KMS-11 (cell line): ENCODE measurements around the gene LRRC8D.

ENCODE experiments used
- H2AFZ ChIP-seq: fragments of 200-600 bp; sonication (generic); 2 replicates; pipeline ENCODE4 v1.6.1; 2016; ENCODE audit warnings: antibody characterized with exemption, mixed run types, low read depth
- H3K27ac ChIP-seq: fragments of 200-600 bp; sonication (generic); 2 replicates; pipeline ENCODE4 v1.6.1; 2016; ENCODE audit warnings: mild to moderate bottlenecking, mixed run types
- H3K27me3 ChIP-seq: fragments of 200-600 bp; sonication (generic); 2 replicates; pipeline ENCODE4 v1.6.1; 2017; ENCODE audit warnings: mild to moderate bottlenecking, low read depth, mixed run types, moderate library complexity; ENCODE audit not compliant: insufficient read depth
- H3K36me3 ChIP-seq: fragments of 200-600 bp; sonication (generic); 2 replicates; pipeline ENCODE4 v1.6.1; 2017; ENCODE audit warnings: mild to moderate bottlenecking, mixed run types; ENCODE audit not compliant: insufficient read depth
- H3K4me1 ChIP-seq: fragments of 200-600 bp; sonication (generic); 2 replicates; pipeline ENCODE4 v1.6.1; 2016; ENCODE audit warnings: mild to moderate bottlenecking, low read depth, mixed run types; ENCODE audit not compliant: poor library complexity, severe bottlenecking
- H3K4me2 ChIP-seq: fragments of 200-600 bp; sonication (generic); 2 replicates; pipeline ENCODE4 v1.7.0; 2016; ENCODE audit warnings: mild to moderate bottlenecking, mixed run types
- H3K4me3 ChIP-seq: fragments of 200-600 bp; sonication (generic); IDR thresholded peaks from 2 replicates; pipeline ENCODE4 v1.6.1; 2017; ENCODE audit warnings: low read depth, low read length, mixed read lengths; ENCODE audit not compliant: insufficient read depth
- H3K79me2 ChIP-seq: fragments of 200-600 bp; sonication (generic); 2 replicates; pipeline ENCODE4 v1.6.1; 2016; ENCODE audit warnings: low read depth, mixed run types; ENCODE audit not compliant: insufficient read depth
- H3K9ac ChIP-seq: fragments of 200-600 bp; sonication (generic); 2 replicates; pipeline ENCODE4 v1.6.1; 2016; ENCODE audit warnings: mild to moderate bottlenecking, mixed run types
- H4K20me1 ChIP-seq: fragments of 200-600 bp; sonication (generic); 2 replicates; pipeline ENCODE4 v1.6.1; 2016; ENCODE audit warnings: mild to moderate bottlenecking, mixed run types; ENCODE audit not compliant: insufficient read depth
- TF ChIP-seq, protein P1 (sequence below): fragments of 200-600 bp; sonication (generic); conservative IDR thresholded peaks from 2 replicates; pipeline ENCODE4 v1.6.1; 2017; ENCODE audit warnings: low read depth, mild to moderate bottlenecking, antibody characterized with exemption, low read length, moderate library complexity, mixed read lengths

The LRRC8D gene

DNA sequence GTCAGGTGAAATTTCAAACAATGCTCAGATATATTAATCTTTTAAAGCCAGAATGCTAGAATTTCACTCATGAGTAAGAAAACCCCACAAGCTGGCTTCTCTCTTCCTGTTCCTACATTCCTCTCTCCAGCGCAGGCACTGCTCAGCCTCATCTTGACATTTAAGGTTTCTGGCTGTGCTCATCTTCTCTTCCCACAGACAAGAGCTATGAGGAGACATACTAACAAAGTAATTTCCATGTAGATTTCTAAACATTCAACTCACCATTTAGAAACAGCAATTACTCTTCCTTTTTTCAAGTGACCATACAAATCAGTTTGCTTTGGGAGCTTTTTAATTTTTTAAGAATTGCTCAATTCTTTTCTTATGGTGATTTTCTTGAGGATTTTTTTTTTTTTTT is 7.8 kb upstream of the LRRC8D start:
- H3K27me3 ChIP-seq, result no peaks in the 10 kb centered on the region
- H3K4me2 ChIP-seq, result no peak overlapping the region
- no peaks in the 10 kb centered on the region for H3K4me1 ChIP-seq
- no peaks in the 10 kb centered on the region for H3K79me2 ChIP-seq
- TF ChIP-seq, protein P1, sequence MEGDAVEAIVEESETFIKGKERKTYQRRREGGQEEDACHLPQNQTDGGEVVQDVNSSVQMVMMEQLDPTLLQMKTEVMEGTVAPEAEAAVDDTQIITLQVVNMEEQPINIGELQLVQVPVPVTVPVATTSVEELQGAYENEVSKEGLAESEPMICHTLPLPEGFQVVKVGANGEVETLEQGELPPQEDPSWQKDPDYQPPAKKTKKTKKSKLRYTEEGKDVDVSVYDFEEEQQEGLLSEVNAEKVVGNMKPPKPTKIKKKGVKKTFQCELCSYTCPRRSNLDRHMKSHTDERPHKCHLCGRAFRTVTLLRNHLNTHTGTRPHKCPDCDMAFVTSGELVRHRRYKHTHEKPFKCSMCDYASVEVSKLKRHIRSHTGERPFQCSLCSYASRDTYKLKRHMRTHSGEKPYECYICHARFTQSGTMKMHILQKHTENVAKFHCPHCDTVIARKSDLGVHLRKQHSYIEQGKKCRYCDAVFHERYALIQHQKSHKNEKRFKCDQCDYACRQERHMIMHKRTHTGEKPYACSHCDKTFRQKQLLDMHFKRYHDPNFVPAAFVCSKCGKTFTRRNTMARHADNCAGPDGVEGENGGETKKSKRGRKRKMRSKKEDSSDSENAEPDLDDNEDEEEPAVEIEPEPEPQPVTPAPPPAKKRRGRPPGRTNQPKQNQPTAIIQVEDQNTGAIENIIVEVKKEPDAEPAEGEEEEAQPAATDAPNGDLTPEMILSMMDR, result no peak
- no peak overlapping the region for H3K4me3 ChIP-seq
- no peak overlapping the region for H3K27ac ChIP-seq
- no peaks in the 10 kb centered on the region for H4K20me1 ChIP-seq
- no peaks in the 10 kb centered on the region for H3K36me3 ChIP-seq
- no peak overlapping the region for H3K9ac ChIP-seq
- H2AFZ ChIP-seq, result no peak overlapping the region

DNA sequence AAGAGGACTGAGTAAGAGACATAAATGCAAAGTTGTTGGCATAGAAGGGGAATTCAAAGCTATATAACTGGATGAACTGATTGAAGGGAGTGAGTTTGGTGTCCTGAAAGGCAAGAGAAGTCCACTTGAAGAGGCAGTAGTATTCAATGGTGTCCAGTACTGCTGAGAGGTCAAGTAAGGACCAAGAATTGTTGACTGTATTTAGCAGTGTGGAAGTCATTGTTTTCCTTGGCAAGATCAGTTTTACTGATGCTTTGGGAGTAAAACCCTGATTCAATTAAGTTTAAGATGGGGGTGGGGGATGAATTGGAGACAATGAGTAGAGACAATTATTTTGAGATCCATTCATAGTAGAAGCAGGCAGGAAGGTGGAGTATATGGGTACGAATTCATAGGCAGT is 5.8 kb upstream of the LRRC8D start:
- no peak overlapping the region for H3K27ac ChIP-seq
- TF ChIP-seq, protein P1, result no peak
- H3K9ac ChIP-seq, result no peak overlapping the region
- H2AFZ ChIP-seq, result no peak overlapping the region
- H4K20me1 ChIP-seq, result no peaks in the 10 kb centered on the region
- H3K4me2 ChIP-seq, result no peak overlapping the region
- no peaks in the 10 kb centered on the region for H3K36me3 ChIP-seq
- H3K27me3 ChIP-seq, result no peaks in the 10 kb centered on the region
- peaks cover 9% of the 10 kb centered on the region for H3K4me1 ChIP-seq
- H3K4me3 ChIP-seq, result no peak overlapping the region
- H3K79me2 ChIP-seq, result no peaks in the 10 kb centered on the region

DNA sequence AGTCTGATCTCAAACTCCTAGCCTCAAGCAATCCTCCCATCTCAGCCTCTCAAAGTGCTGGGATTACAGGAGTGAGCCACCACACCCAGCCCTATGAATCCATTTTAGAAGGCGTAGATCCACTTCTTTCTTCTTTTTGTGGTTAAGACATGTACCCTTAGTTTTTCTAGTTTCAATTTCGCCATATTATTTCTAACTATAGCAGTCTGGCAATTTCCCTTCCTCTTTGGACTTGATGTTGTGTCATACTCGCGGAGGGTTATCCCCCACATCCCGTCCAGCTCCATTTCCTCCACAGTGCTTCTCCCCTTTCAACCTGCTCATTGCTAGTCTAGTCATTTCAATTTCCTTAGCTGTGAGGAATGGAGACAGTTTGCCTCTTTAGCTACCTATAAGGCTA is 5.2 kb upstream of the LRRC8D start:
- Histone ChIP-seq H3K4me1 (peaks cover 10% of the 10 kb centered on the region), H3K9ac (no peak overlapping the region), H2AFZ (no peak overlapping the region), H4K20me1 (no peaks in the 10 kb centered on the region), H3K27ac (no peak overlapping the region), H3K36me3 (no peaks in the 10 kb centered on the region), H3K27me3 (no peaks in the 10 kb centered on the region), H3K4me3 (no peak overlapping the region), H3K4me2 (no peak overlapping the region), H3K79me2 (no peaks in the 10 kb centered on the region)
- TF ChIP-seq, protein P1, result no peak

DNA sequence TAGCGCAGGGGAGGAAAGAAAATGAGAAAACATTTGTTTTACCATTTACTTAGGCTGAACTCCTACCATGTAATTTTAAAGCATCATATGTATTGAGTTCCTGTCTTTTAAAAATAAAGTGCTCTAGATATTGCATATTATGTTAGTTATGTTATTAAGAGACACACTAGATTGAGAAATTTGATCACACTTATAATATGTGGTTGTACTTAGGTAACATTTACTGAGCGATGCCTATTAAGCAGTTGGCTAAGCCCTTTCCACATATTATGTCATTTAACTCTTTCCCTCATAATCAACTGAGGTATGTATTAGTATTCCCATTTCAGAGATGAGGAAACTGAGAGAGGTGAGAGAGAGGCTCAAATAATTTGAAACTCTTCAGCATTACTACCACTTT is 4.5 kb upstream of the LRRC8D start:
- Histone ChIP-seq H4K20me1 (no peaks in the 10 kb centered on the region), H3K9ac (no peak overlapping the region), H3K4me3 (no peak overlapping the region), H3K4me2 (no peak overlapping the region), H2AFZ (no peak overlapping the region), H3K79me2 (no peaks in the 10 kb centered on the region), H3K4me1 (peaks cover 10% of the 10 kb centered on the region), H3K27me3 (no peaks in the 10 kb centered on the region), H3K36me3 (no peaks in the 10 kb centered on the region), H3K27ac (no peak overlapping the region)
- TF ChIP-seq, protein P1, result no peak
